ENCODE results near the gene TSPAN32.

DNA sequence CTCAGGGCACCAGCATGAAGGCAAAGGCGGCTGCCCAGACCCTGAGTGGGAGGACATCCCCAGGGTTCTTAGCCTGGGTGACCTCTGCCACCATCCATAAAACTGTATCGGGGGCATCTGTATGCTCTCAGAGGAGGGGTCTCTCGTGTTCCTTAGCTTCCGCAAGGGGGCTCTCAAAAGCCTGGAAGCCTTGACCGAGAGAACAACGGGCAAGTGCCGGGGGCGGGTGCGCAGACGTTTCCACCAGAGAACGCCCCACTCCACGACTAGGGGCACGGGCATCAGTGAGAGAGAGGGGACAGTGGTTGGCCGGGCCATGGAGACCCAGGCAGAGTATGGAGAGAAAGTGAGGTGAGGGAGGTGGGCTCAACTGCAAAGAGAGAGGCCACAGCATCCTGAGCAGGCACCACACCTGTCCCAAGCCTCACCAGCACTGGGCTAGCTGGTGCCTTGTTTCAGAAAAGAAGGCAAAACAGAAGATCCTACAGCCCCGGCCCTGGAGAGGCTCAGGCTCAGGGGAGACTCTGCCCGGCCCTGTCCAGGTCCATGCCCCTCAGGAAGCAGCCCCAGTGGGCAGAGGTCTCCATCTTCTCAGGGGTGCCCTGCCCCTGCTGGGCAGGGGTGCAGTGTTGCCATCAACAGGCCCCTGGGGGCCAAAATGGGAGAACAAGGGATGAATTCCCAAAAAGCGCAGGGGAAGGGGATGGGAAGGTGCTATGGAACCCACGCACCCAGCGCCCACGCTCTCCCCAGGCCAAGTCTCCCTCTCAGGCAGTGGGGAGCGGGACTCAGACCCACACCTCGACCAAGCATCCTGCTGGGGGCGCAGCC lies 5.9 kb downstream of the TSPAN32 start:
- TF ChIP-seq CTCF (conservative IDR thresholded peaks at IDR 0.05 in 1 of 2, IDR thresholded peaks at IDR 0.05 in 1 of 2; ENCODE audit: low read depth in 1 of 2, low read length in 2 of 2) = no peak
- TF ChIP-seq EZH2 (IDR thresholded peaks at IDR 0.05; ENCODE audit: low read length, missing control alignments) = no peak

Data from fibroblast of lung (primary cell).